Measurements from ENCODE around the gene DNAJC10.

DNAJC10 gene

DNA sequence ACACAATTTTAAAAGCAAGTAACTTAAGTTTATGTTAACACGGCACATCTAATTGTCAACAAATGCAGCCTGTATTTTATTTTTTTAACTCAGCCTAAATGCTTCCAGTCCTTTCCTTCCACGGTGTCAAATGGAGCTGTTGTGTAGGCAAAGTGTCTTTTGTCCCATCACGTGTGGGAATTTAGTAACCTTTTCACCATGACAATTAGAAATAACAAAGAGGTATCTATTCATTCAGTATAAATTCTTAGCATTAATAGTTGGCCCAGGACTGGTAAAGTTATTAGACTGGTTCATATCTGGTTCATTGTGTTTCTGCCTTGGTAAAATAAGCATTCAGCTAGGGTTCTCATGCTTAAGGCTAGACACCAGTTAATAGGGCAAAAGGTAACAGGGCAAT lies 102.4 kb downstream of the DNAJC10 start:
- Histone ChIP-seq H4K20me1 (ENCODE audit: insufficient read depth, low read length, poor library complexity, severe bottlenecking) (no peaks in the 10 kb centered on the region), H3K4me1 (ENCODE audit: insufficient read depth, low read length, poor library complexity, severe bottlenecking) (no peaks in the 10 kb centered on the region), H3K27me3 (ENCODE audit: insufficient read depth, low read length, poor library complexity, severe bottlenecking) (no peaks in the 10 kb centered on the region), H3K9me3 (ENCODE audit: insufficient read depth, low read depth, low read length) (no peaks in the 10 kb centered on the region), H3K9ac (ENCODE audit: low read depth, low read length, poor library complexity, severe bottlenecking) (no peak overlapping the region), H3K36me3 (ENCODE audit: insufficient read depth, low read length) (no peaks in the 10 kb centered on the region), H3K9me2 (replicated peaks; ENCODE audit: low read depth, low read length) (no peaks in the 10 kb centered on the region), H3K4me3 (ENCODE audit: low read length, poor library complexity, severe bottlenecking) (no peak overlapping the region), H3K4me2 (ENCODE audit: low read depth, low read length, poor library complexity, severe bottlenecking) (no peak overlapping the region), H3K79me2 (ENCODE audit: insufficient read depth, low read length) (no peaks in the 10 kb centered on the region), H3F3A (ENCODE audit: low read depth) (no peaks in the 10 kb centered on the region), H2AFZ (ENCODE audit: low read length) (peak overlapping the region; percentile 46; the same call in 1 of the 2 replicates)
- TF ChIP-seq, protein P1, sequence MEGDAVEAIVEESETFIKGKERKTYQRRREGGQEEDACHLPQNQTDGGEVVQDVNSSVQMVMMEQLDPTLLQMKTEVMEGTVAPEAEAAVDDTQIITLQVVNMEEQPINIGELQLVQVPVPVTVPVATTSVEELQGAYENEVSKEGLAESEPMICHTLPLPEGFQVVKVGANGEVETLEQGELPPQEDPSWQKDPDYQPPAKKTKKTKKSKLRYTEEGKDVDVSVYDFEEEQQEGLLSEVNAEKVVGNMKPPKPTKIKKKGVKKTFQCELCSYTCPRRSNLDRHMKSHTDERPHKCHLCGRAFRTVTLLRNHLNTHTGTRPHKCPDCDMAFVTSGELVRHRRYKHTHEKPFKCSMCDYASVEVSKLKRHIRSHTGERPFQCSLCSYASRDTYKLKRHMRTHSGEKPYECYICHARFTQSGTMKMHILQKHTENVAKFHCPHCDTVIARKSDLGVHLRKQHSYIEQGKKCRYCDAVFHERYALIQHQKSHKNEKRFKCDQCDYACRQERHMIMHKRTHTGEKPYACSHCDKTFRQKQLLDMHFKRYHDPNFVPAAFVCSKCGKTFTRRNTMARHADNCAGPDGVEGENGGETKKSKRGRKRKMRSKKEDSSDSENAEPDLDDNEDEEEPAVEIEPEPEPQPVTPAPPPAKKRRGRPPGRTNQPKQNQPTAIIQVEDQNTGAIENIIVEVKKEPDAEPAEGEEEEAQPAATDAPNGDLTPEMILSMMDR (conservative IDR thresholded peaks at IDR 0.05; ENCODE audit: low read length): no peak
- TF ChIP-seq EZH2phosphoT487 (IDR thresholded peaks at IDR 0.05; ENCODE audit: borderline replicate concordance): no peak

DNA sequence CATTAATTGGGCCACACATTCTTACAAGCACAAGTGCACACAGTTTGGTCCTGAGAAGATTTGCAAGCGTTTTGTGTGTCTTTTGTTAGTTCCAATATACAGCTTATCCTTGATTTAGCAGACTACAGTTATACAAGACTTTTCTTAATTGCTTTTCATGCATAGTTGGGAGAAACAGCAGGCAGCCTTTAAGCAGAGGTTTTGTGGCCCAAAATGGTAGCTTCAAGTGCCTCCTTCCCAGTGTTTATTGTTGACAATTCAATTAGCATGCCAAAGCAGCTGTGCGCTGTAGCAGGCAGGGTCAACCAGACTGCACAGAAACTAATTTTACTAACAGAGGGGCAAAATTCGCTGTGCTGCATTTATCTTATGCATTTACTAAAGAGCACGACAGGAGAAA lies 102.9 kb downstream of the DNAJC10 start:
- H3K4me1 ChIP-seq (ENCODE audit: insufficient read depth, low read length, poor library complexity, severe bottlenecking): no peaks in the 10 kb centered on the region
- no peaks in the 10 kb centered on the region for H3F3A ChIP-seq (ENCODE audit: low read depth)
- TF ChIP-seq, protein P1 (conservative IDR thresholded peaks at IDR 0.05; ENCODE audit: low read length): no peak
- TF ChIP-seq EZH2phosphoT487 (IDR thresholded peaks at IDR 0.05; ENCODE audit: borderline replicate concordance): no peak
- no peaks in the 10 kb centered on the region for H3K27me3 ChIP-seq (ENCODE audit: insufficient read depth, low read length, poor library complexity, severe bottlenecking)
- no peaks in the 10 kb centered on the region for H3K36me3 ChIP-seq (ENCODE audit: insufficient read depth, low read length)
- H3K9ac ChIP-seq (ENCODE audit: low read depth, low read length, poor library complexity, severe bottlenecking): no peak overlapping the region
- no peaks in the 10 kb centered on the region for H3K9me2 ChIP-seq (replicated peaks; ENCODE audit: low read depth, low read length)
- peak overlapping the region; percentile 46; the same call in 1 of the 2 replicates for H2AFZ ChIP-seq (ENCODE audit: low read length)
- no peaks in the 10 kb centered on the region for H4K20me1 ChIP-seq (ENCODE audit: insufficient read depth, low read length, poor library complexity, severe bottlenecking)
- H3K79me2 ChIP-seq (ENCODE audit: insufficient read depth, low read length): no peaks in the 10 kb centered on the region
- H3K9me3 ChIP-seq (ENCODE audit: insufficient read depth, low read depth, low read length): no peaks in the 10 kb centered on the region
- no peak overlapping the region for H3K4me3 ChIP-seq (ENCODE audit: low read length, poor library complexity, severe bottlenecking)
- no peak overlapping the region for H3K4me2 ChIP-seq (ENCODE audit: low read depth, low read length, poor library complexity, severe bottlenecking)

DNA sequence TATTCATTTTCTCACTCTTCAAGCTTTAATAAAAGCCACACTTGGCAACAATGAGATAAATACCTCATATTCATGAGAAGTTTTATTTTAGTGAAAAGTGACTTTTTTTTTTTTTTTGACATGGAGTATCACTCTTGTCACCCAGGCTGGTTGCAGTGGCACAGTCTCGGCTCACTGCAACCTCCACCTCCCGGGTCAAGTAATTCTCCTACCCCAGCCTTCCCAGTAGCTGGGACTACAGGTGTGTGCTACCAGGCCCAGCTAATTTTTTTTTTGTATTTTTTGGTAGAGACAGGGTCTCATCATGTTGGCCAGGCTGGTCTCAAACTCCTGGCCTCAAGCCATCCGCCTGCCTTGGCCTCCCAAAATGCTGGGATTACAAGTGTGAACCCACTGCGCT lies 103.4 kb downstream of the DNAJC10 start:
- Histone ChIP-seq H3K79me2 (ENCODE audit: insufficient read depth, low read length) (no peaks in the 10 kb centered on the region), H3K9ac (ENCODE audit: low read depth, low read length, poor library complexity, severe bottlenecking) (no peak overlapping the region), H3K9me3 (ENCODE audit: insufficient read depth, low read depth, low read length) (no peaks in the 10 kb centered on the region), H2AFZ (ENCODE audit: low read length) (no peak overlapping the region), H3K4me1 (ENCODE audit: insufficient read depth, low read length, poor library complexity, severe bottlenecking) (no peaks in the 10 kb centered on the region), H3K4me2 (ENCODE audit: low read depth, low read length, poor library complexity, severe bottlenecking) (no peak overlapping the region), H4K20me1 (ENCODE audit: insufficient read depth, low read length, poor library complexity, severe bottlenecking) (no peaks in the 10 kb centered on the region), H3K36me3 (ENCODE audit: insufficient read depth, low read length) (no peaks in the 10 kb centered on the region), H3K4me3 (ENCODE audit: low read length, poor library complexity, severe bottlenecking) (no peak overlapping the region), H3K9me2 (replicated peaks; ENCODE audit: low read depth, low read length) (no peaks in the 10 kb centered on the region), H3K27me3 (ENCODE audit: insufficient read depth, low read length, poor library complexity, severe bottlenecking) (no peaks in the 10 kb centered on the region), H3F3A (ENCODE audit: low read depth) (no peaks in the 10 kb centered on the region)
- TF ChIP-seq, protein P1 (conservative IDR thresholded peaks at IDR 0.05; ENCODE audit: low read length): no peak
- no peak for TF ChIP-seq EZH2phosphoT487 (IDR thresholded peaks at IDR 0.05; ENCODE audit: borderline replicate concordance)
